Neural cell (in vitro differentiated cells): ENCODE data around the gene FXYD1.

ENCODE experiments used
- EP300 ChIP-seq: fragments of 450-650 bp; conservative IDR thresholded peaks from 2 replicates; pipeline ENCODE4 v1.6.1; 2014; ENCODE audit warnings: antibody characterized with exemption, mild to moderate bottlenecking, moderate library complexity; ENCODE audit not compliant: poor library complexity, severe bottlenecking
- EZH2 ChIP-seq: fragments of 200-600, 300-800 bp; shearing (Covaris generic), sonication (generic); IDR thresholded peaks from 2 replicates; pipeline ENCODE4 v1.6.1; 2014; ENCODE audit warnings: antibody characterized with exemption, low read length, borderline replicate concordance, mild to moderate bottlenecking; ENCODE audit not compliant: insufficient read depth, poor library complexity, severe bottlenecking
- MXI1 ChIP-seq: fragments of 450-650 bp; conservative IDR thresholded peaks from 2 replicates; pipeline ENCODE4 v1.6.1; 2014; ENCODE audit warnings: antibody characterized with exemption, mild to moderate bottlenecking; ENCODE audit not compliant: poor library complexity, severe bottlenecking
- SMC3 ChIP-seq: fragments of 450-650 bp; conservative IDR thresholded peaks from 2 replicates; pipeline ENCODE4 v1.6.1; 2014; ENCODE audit warnings: antibody characterized with exemption, mild to moderate bottlenecking, moderate library complexity; ENCODE audit not compliant: poor library complexity
- TF ChIP-seq, protein P1 (sequence below): fragments of 450-650 bp; IDR thresholded peaks from 2 replicates; pipeline ENCODE4 v1.5.1; 2014; ENCODE audit warnings: antibody characterized with exemption, mild to moderate bottlenecking, moderate library complexity; ENCODE audit not compliant: poor library complexity, severe bottlenecking

DNA sequence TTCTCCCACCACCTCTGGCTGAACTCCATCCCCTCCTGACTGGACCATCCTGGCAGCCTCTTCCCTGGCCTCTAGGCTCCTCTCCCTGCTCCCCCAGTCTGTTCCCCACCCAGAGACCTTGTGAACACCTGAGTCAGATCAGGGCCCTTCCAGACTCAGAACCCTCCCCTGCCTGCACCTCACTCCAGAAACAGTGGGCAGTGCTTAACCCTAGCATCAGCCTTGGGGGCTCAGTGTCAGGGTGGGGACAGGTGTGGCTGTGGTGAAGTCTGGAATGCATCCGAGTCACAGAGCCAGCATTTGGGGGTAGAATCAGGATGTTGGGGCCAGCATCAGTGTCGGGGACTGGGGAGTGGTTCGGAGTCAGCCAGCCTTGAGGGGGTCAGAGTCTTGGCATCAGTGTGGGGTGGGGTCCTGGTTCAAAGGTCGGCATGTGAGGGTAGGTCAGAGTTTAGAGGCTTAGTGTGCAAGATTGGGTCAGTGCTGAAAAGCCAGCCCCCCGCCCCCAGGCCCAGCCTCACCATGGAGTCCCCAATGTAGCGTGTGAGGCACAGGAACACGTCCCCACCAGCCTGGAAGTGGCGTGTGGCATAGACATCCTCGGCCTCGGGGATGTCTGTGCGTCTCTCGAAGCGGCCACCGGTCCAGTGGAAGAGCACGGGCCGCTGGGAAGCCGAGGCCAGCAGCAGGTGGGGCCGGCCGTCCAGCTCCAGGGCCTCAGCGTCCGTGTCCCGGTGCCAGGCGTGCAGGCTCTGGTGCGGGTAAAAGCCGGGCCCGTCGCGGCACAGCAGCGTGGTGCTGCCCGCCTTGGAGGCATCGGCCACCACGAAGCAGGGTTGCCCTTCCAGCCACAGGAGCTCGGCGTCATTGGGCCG is 12.6 kb upstream of the FXYD1 start:
- TF ChIP-seq, protein P1, sequence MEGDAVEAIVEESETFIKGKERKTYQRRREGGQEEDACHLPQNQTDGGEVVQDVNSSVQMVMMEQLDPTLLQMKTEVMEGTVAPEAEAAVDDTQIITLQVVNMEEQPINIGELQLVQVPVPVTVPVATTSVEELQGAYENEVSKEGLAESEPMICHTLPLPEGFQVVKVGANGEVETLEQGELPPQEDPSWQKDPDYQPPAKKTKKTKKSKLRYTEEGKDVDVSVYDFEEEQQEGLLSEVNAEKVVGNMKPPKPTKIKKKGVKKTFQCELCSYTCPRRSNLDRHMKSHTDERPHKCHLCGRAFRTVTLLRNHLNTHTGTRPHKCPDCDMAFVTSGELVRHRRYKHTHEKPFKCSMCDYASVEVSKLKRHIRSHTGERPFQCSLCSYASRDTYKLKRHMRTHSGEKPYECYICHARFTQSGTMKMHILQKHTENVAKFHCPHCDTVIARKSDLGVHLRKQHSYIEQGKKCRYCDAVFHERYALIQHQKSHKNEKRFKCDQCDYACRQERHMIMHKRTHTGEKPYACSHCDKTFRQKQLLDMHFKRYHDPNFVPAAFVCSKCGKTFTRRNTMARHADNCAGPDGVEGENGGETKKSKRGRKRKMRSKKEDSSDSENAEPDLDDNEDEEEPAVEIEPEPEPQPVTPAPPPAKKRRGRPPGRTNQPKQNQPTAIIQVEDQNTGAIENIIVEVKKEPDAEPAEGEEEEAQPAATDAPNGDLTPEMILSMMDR: no peak
- no peak for TF ChIP-seq SMC3
- no peak for TF ChIP-seq EP300
- no peak for TF ChIP-seq EZH2
- TF ChIP-seq MXI1: no peak
